AG04450 (cell line): ENCODE measurements around the gene CTSV. TPM values are rescaled to one million over a fixed set of nuclear protein-coding genes. Genes with fewer than 3 reads are reported as not detected.

Experiments used
- CTCF ChIA-PET: fragments of 300-600, 350-600 bp; formaldehyde crosslinking; extraction: SDS; loops from one replicate; lab custom pipeline; 2022; ENCODE audit warnings: antibody characterized with exemption, inconsistent platforms; lab: Charles Lee
- POLR2A ChIA-PET: fragments of 350-600 bp; formaldehyde crosslinking; extraction: SDS; loops from one replicate; lab custom pipeline; 2021; ENCODE audit warnings: antibody characterized with exemption, inconsistent platforms; lab: Yijun Ruan, JAX
- DNase-seq: peaks from one replicate; pipeline ENCODE4 v3.0.0-alpha.2; 2011; ENCODE audit warnings: low read depth, low spot score
- H3K27ac ChIP-seq: one replicate; pipeline ENCODE4 v1.5.1; 2012; ENCODE audit warnings: low read depth, low read length, control low read depth
- H3K27me3 ChIP-seq: one replicate; pipeline ENCODE4 v1.6.0; 2012; ENCODE audit warnings: low read length; ENCODE audit not compliant: control insufficient read depth, insufficient read depth
- H3K4me3 ChIP-seq: 2 replicates; pipeline ENCODE4 v1.5.1; 2011; ENCODE audit warnings: mild to moderate bottlenecking, low read depth, low read length, control low read depth
- H3K9me3 ChIP-seq: 2 replicates; pipeline ENCODE4 v1.5.1; 2012; ENCODE audit warnings: low read length; ENCODE audit not compliant: control insufficient read depth, insufficient read depth
- polyA plus RNA-seq: library from polyadenylated mRNA; depleted of rRNA; stranded (reverse); fragments of >200 nt; gene quantifications from 2 replicates; pipeline ENCODE4 v1.2.3, GENCODE V29; 2011
- TF ChIP-seq, protein P1 (sequence below): IDR thresholded peaks from 2 replicates; pipeline ENCODE4 v1.5.1; 2011; ENCODE audit warnings: low read depth, low read length, control low read depth, inconsistent platforms

CTSV gene
- polyA plus RNA-seq, 1 experiment: 0.60 TPM

DNA sequence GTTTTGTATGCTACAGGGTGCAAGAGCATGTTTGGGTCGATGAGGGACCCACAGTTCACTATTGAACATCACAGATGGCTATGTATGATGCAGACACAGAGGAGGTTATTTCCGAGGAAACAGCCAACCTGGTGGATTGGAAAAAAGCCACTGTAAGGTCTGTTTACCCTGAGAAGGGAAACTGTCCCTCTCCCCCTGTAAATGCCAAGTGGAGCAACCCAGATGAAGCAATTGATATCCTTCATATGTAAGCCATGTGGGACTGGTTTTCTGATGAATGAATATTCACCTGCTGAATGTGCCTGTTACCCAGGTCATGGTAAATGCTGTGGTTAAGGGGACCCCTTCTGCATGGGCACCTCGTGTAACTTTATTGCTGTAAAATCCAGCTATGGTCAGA, 14.8 kb upstream of the CTSV start:
- no peak for DNase-seq
- Histone ChIP-seq H3K27ac (no peak overlapping the region), H3K27me3 (peaks cover 3% of the 10 kb centered on the region), H3K4me3 (no peak overlapping the region), H3K9me3 (no peaks in the 10 kb centered on the region)
- ChIA-PET POLR2A (no interaction called here), CTCF (no interaction called here)
- TF ChIP-seq, protein P1, sequence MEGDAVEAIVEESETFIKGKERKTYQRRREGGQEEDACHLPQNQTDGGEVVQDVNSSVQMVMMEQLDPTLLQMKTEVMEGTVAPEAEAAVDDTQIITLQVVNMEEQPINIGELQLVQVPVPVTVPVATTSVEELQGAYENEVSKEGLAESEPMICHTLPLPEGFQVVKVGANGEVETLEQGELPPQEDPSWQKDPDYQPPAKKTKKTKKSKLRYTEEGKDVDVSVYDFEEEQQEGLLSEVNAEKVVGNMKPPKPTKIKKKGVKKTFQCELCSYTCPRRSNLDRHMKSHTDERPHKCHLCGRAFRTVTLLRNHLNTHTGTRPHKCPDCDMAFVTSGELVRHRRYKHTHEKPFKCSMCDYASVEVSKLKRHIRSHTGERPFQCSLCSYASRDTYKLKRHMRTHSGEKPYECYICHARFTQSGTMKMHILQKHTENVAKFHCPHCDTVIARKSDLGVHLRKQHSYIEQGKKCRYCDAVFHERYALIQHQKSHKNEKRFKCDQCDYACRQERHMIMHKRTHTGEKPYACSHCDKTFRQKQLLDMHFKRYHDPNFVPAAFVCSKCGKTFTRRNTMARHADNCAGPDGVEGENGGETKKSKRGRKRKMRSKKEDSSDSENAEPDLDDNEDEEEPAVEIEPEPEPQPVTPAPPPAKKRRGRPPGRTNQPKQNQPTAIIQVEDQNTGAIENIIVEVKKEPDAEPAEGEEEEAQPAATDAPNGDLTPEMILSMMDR: no peak

DNA sequence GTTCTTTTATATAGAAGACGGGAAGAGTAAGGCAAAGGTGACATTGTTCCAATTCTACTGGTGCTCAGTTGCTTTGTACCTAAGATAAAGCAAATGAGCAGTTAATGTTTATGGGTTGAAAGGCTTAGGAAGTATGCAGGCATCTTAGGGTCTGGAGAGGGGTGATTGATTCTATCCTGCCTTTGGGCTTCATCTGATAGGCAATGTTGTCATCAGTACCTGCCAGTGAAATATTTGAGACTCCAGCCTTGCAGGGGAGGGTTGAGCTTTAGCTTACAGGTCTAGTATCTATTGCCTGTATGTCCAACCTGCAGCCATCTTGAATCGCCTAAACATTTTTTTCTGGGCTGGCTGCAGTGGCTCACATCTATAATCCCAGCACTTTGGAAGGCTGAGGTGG, 13.8 kb upstream of the CTSV start:
- H3K27me3 ChIP-seq: peaks cover 3% of the 10 kb centered on the region
- H3K27ac ChIP-seq: no peak overlapping the region
- POLR2A ChIA-PET: no interaction called here
- DNase-seq: no peak
- CTCF ChIA-PET: no interaction called here
- no peak overlapping the region for H3K4me3 ChIP-seq
- H3K9me3 ChIP-seq: no peaks in the 10 kb centered on the region
- TF ChIP-seq, protein P1: no peak

DNA sequence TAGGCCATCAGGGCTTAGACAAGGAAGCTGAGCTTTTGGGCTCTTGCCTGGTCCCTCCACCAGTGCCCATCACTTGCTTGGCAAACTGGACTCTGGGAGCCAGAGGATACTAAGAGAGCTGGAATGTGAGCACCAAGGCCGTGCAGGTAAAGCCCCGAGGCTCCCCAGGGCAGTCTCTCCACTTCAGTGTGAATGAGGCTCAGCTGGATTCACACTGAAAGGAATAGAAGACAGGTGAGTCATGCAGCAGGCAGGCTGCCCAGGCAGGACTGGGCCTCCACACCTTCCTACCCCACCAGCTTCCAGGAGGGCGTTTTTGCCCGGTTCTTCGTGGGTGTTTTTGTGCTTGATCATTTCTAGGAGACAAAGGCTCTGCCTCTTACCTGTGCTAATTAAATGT, 7.3 kb upstream of the CTSV start:
- H3K4me3 ChIP-seq: no peak overlapping the region
- H3K9me3 ChIP-seq: no peaks in the 10 kb centered on the region
- H3K27ac ChIP-seq: no peak overlapping the region
- no peak for DNase-seq
- POLR2A ChIA-PET: no interaction called here
- CTCF ChIA-PET: no interaction called here
- TF ChIP-seq, protein P1: no peak
- peaks cover 1% of the 10 kb centered on the region for H3K27me3 ChIP-seq

DNA sequence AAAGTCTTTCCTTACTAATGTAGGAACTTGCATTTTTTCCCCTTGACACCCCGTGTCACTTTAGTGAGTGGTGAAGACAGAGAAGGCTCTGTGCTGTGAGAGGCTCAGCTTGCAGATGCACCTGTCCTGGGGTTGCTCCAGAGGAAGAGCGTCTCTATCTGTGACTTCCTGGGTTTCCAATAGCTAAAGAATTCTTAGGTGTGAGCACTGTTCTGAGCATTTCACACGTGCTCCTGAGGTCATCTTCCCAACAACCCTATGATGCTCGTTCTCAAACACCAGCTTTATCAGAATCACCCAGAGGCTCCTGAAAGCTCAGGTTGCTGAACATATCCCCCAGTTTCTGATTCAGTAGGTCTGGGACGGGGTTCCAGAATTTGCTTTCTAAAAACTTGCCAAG, 6.4 kb upstream of the CTSV start:
- TF ChIP-seq, protein P1: no peak
- CTCF ChIA-PET: no interaction called here
- POLR2A ChIA-PET: no interaction called here

DNA sequence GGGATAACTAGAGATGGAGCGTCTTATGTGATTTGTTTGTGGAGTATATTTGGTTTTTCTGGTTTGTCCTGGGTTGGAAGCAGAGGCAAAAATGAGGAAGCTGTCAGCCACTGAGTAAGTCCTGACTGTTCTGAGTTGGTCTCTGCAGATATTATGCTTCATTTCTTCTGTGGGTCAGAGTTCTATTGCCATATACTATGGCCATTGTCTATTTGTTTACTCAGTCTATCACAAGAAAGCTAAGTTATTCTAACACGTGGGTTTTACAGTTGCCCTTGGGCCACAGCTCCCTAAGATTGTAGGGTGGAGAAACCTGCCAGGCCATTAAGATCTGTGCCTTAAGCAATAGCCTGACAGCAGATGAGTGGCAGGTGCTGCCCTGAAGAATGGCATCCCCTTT, 3.0 kb upstream of the CTSV start:
- ChIA-PET CTCF (no interaction called here), POLR2A (no interaction called here)
- TF ChIP-seq, protein P1: no peak

More for the DNA sequence above, 6.4 kb upstream of the CTSV start:
- no peak overlapping the region for H3K27ac ChIP-seq
- DNase-seq: no peak
- no peaks in the 10 kb centered on the region for H3K9me3 ChIP-seq
- peaks cover 2% of the 10 kb centered on the region for H3K27me3 ChIP-seq
- H3K4me3 ChIP-seq: no peak overlapping the region

More for the DNA sequence above, 3.0 kb upstream of the CTSV start:
- no peak for DNase-seq
- H3K27ac ChIP-seq: no peak overlapping the region
- H3K27me3 ChIP-seq: peaks cover 11% of the 10 kb centered on the region
- H3K4me3 ChIP-seq: no peak overlapping the region
- H3K9me3 ChIP-seq: no peaks in the 10 kb centered on the region
